ENCODE results near the gene RBM6.
"Not testable (repeated sequence)": the region's sequence is repeated elsewhere in the genome, so short reads cannot be mapped to it uniquely, and the experiment has no call there.

Gene RBM6

GRCh38 chr3:49914906-49915305 is 25.0 kb upstream of the RBM6 start:
- no peak for DNase-seq (ENCODE audit: low read depth)

DNA sequence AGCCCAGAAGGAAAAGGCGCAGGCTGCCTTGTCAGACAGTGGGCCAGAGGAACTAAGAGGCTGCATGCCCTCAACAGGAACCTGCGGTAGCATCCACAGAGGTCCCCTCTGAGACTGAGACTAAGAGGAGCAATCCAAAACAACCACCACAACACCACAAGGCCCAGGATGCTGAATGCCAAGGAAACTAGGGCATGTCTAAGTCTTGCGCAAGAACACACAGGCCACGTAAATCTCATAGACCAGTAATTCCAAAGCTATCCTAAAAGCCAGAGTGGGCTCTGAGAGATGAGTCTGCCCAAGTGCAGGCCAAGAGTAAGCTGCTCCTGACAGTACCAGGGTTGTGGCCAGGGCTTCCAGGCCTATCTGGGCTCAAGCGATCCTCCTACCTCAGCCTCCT is 23.3 kb upstream of the RBM6 start:
- DNase-seq (ENCODE audit: low read depth), result no peak

GRCh38 chr3:49917806-49918590 is 22.0 kb upstream of the RBM6 start:
- DNase-seq (ENCODE audit: low read depth), result not testable (repeated sequence)

- DNase-seq (ENCODE audit: low read depth), result no peak
Observed at GRCh38 chr3:49924683-49925082, 15.3 kb upstream of the RBM6 start.

DNA sequence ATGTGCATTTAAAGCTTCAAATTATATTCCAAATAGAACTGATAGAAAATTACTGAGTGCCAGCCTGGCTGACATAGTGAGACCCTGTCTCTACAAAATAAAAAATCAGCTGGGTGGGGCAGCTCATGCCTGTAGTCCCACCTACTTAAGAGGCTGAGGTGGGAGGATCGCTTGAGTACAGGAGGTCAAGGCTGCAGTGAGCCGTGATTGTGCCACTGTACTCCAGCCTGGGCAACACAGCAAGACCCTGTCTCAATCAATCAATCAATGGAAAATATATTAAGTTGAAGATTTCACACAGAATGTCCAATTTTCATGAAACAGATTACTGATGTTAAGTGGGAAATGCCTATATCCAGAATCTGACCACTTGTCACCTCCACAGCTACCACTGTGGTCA is 14.5 kb upstream of the RBM6 start:
- no peak for DNase-seq (ENCODE audit: low read depth)

DNA sequence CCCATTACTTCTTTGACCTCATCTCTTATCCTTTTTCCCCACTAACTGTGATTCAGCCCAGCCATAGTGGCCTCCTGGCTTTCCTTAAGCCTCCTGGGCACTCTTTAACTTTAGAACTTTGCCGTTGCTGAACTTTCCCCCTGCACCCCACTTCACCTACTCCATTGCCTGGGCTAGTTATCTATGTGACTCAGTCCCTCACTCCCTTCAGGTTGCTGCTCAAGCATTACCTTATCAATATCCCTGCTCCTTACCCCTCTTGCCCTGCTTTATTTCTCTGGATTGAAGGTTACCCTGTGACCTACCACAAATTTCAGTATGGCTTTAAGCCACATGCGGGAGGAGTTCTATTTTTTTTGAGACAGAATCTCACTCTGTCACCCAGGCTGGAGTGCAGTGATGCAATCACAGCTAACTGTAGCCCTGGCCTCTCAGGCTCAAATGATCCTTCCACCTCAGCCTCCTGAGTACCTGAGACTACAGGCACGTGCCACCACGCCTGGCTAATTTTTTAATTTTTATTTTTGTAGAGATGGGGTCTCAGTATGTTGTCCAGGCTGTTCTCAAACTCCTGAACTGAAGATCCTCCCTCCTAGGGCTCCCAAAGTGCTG is 13.7 kb upstream of the RBM6 start:
- no peak for DNase-seq (ENCODE audit: low read depth)

GRCh38 chr3:49927798-49928197 is 12.2 kb upstream of the RBM6 start:
- DNase-seq (ENCODE audit: low read depth), result no peak

- DNase-seq (ENCODE audit: low read depth), result no peak
Observed at GRCh38 chr3:49928481-49929017, 11.4 kb upstream of the RBM6 start.

- peak; percentile 86 for DNase-seq (ENCODE audit: low read depth)
Observed at GRCh38 chr3:49929291-49930167, 10.4 kb upstream of the RBM6 start, which contains the start of gene MON1A. Gene MON1A, minus strand, starts transcription at chr3:49929811. Its CDS starts 16,465 bp downstream, at chr3:49913346.

GRCh38 chr3:49930168-49930690 is 9.7 kb upstream of the RBM6 start:
- no peak for DNase-seq (ENCODE audit: low read depth)

- no peak for DNase-seq (ENCODE audit: low read depth)
Observed at GRCh38 chr3:49930922-49931321, 9.0 kb upstream of the RBM6 start.

DNA sequence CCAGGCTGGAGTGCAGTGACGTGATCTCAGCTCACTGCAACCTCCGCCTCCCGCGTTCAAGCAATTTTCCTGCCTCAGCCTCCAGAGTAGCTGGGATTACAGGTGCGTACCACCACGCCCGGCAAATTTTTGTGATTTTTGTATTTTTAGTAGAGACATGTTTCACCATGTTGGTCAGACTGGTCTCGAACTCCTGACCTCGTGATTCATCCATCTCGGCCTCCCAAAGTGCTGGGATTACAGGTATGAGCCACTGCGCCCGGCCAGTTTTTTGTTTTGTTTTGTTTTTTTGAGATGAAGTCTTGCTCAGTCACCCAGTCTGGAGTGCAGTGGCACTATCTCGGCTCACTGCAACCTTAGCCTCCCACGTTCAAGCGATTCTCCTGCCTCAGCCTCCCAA is 7.7 kb upstream of the RBM6 start:
- DNase-seq (ENCODE audit: low read depth), result not testable (repeated sequence)

- DNase-seq (ENCODE audit: low read depth), result no peak
Observed at GRCh38 chr3:49937090-49937489, 2.9 kb upstream of the RBM6 start.

- DNase-seq (ENCODE audit: low read depth), result no peak
Observed at GRCh38 chr3:49940667-49941249, 808 bp downstream of the RBM6 start.

DNA sequence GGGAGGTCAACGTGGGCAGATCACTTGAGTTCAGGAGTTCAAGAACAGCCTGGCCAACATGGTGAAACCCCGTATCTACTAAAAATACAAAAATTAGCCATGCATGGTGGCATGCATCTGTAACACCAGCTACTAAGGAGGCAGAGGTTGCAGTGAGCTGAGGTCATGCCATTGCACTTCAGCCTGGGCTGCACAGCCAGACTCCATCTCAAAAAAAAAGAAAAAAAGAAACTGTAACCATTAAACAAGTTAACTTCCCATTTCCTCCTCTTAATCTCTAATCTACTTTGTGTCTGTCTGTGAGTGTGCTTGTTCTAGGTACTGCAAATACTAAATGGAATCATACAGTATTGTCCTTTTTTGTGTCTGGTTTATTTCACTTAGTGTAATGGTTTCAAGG is 2.7 kb downstream of the RBM6 start:
- no peak for DNase-seq (ENCODE audit: low read depth)

DNA sequence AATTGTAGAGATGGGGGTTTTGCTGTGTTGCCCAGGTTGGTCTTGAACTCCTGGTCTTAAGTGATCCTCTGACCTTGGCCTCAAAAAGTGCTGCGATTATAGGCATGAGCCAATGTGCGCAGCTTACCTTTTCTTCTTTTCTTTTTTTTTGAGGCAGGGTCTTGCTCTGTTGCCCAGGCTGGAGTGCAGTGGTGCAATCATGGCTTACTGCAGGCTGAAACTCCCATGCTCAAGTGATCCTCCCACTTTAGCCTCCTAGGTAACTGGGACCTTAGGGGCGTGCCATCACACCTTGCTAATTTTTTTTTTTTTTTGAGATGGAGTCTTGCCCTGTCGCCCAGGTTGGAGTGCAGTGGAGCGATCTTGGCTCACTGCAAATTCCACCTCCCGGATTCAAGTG is 13.0 kb downstream of the RBM6 start:
- DNase-seq (ENCODE audit: low read depth), result no peak

DNA sequence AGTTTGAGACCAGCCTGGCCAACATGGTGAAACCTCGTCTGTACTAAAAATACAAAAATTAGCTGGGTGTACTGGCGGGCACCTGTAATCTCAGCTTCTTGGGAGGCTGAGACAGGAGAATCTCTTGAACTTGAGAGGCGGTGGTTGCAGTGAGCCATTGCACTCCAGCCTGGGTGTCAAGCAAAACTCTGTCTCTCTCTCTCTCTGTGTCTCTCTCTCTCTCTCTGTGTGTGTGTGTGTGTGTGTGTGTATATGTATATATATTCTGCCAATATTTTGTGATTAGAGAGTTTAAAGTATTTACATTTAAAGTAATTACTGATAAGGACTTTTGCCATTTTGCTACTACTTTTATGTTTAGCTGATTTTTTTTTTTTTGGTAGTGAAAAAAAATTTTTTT is 15.7 kb downstream of the RBM6 start:
- no peak for DNase-seq (ENCODE audit: low read depth)

DNA sequence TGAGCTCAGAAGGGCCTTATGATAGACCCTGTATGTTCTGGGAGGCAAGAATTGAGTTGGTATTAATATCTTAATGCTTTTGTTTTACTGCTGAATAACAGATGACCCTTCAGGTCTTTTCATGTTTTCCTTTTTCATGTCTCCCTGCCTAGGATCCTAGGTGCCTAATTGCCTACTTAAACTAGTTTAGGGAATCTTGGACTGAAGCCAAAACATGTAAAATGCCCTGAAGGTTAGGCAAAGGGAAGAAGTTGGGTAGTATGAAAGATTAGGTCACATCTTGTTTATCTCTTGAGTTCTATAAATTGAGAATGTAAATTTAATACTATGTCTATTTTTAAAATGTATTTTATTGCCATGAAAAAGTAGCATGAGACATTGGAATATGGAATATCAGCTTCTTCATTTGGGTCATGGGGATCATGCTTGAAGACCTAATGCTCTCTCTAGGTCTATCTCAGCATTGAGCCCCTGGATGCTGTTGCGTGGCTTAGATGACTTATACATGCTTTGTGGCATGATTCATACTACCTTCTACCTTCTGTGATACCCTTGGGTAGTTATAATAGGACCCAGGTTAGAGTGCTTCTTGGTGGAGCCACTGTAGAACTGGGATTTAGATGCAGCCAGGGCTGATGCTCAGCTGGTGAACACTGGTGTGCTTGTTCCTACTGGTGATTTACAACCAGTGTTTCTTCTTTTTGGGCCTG is 26.4 kb downstream of the RBM6 start:
- no peak for DNase-seq (ENCODE audit: low read depth)

DNA sequence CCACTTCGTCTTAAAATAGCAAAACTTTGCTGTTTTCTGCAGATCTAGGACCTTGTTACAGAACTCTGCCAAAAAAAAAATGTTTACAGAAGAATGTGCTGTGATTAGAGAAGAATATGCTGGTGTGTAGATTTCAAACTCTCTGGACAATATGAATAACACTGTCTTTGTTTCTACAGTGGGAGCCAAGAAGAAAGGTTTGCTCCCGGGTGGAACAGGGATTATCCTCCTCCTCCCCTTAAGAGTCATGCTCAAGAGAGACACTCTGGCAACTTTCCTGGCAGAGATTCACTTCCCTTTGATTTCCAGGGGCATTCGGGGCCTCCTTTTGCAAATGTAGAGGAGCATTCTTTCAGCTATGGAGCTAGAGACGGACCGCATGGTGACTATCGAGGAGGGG is 27.3 kb downstream of the RBM6 start:
- no peak for DNase-seq (ENCODE audit: low read depth)

GRCh38 chr3:49968346-49968745 is 28.4 kb downstream of the RBM6 start:
- DNase-seq (ENCODE audit: low read depth), result no peak

DNA sequence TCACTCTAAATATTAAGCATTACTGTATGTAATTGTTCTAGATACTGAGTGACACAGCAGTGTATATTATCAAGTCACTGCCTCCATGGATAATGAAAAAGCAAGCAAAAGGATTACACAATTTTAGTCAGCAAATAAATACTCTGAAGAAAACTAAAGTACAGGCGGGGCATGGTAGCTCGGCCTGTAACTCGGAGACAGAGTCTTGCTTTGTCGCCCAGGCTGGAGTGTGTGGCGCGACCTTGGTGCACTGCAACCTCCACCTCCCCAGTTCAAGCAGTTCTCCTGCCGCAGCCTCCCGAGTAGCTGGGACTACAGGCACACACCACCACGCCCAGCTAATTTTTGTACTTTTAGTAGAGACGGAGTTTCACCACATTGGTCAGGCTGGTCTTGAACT is 32.7 kb downstream of the RBM6 start:
- no peak for DNase-seq (ENCODE audit: low read depth)
